Measurements from ENCODE around the gene PDXK.

The PDXK gene

GRCh38 chr21:43783098-43783700 is 64.3 kb downstream of the PDXK start:
- DNase-seq (ENCODE audit: low read depth) = no peak

GRCh38 chr21:43785134-43785533 is 66.2 kb downstream of the PDXK start:
- no peak for DNase-seq (ENCODE audit: low read depth)

- DNase-seq (ENCODE audit: low read depth) = no peak
Observed at GRCh38 chr21:43786300-43786806, 67.4 kb downstream of the PDXK start.

- no peak for DNase-seq (ENCODE audit: low read depth)
Observed at GRCh38 chr21:43786807-43787440, 68.0 kb downstream of the PDXK start.

- DNase-seq (ENCODE audit: low read depth) = peak; percentile 40
Observed at GRCh38 chr21:43789276-43790009, 70.5 kb downstream of the PDXK start, which contains the start of gene RRP1. Gene RRP1, plus strand, starts transcription at chr21:43789577. Its CDS starts 53 bp downstream, at chr21:43789630.

GRCh38 chr21:43790010-43790524 is 71.1 kb downstream of the PDXK start:
- DNase-seq (ENCODE audit: low read depth) = no peak

- no peak for DNase-seq (ENCODE audit: low read depth)
Observed at GRCh38 chr21:43792406-43792805, 73.5 kb downstream of the PDXK start.

- no peak for DNase-seq (ENCODE audit: low read depth)
Observed at GRCh38 chr21:43793243-43793642, 74.3 kb downstream of the PDXK start.

- DNase-seq (ENCODE audit: low read depth) = no peak
Observed at GRCh38 chr21:43794311-43794710, 75.4 kb downstream of the PDXK start.

GRCh38 chr21:43794857-43795256 is 75.9 kb downstream of the PDXK start:
- DNase-seq (ENCODE audit: low read depth) = no peak

- DNase-seq (ENCODE audit: low read depth) = no peak
Observed at GRCh38 chr21:43797415-43797814, 78.5 kb downstream of the PDXK start.

GRCh38 chr21:43797925-43798715 is 79.2 kb downstream of the PDXK start:
- DNase-seq (ENCODE audit: low read depth) = no peak

- DNase-seq (ENCODE audit: low read depth) = no peak
Observed at GRCh38 chr21:43799301-43799840, 80.4 kb downstream of the PDXK start.

- no peak for DNase-seq (ENCODE audit: low read depth)
Observed at GRCh38 chr21:43800124-43800523, 81.2 kb downstream of the PDXK start.

- no peak for DNase-seq (ENCODE audit: low read depth)
Observed at GRCh38 chr21:43800566-43800965, 81.6 kb downstream of the PDXK start.

GRCh38 chr21:43801006-43801783 is 82.3 kb downstream of the PDXK start:
- DNase-seq (ENCODE audit: low read depth) = no peak

- no peak for DNase-seq (ENCODE audit: low read depth)
Observed at GRCh38 chr21:43802713-43803313, 83.9 kb downstream of the PDXK start.

GRCh38 chr21:43803558-43804300 is 84.8 kb downstream of the PDXK start:
- no peak for DNase-seq (ENCODE audit: low read depth)

- DNase-seq (ENCODE audit: low read depth) = no peak
Observed at GRCh38 chr21:43805275-43805800, 86.4 kb downstream of the PDXK start.
